ENCODE data around the gene BANP.
"Not testable (repeated sequence)": the region's sequence is repeated elsewhere in the genome, so short reads cannot be mapped to it uniquely, and the experiment has no call there.

The BANP gene

GRCh38 chr16:88089071-88089470 is 137.8 kb downstream of the BANP start:
- not testable (repeated sequence) for DNase-seq

GRCh38 chr16:88089632-88090376 is 138.6 kb downstream of the BANP start:
- DNase-seq: not testable (repeated sequence)

GRCh38 chr16:88090377-88091175 is 139.3 kb downstream of the BANP start:
- not testable (repeated sequence) for DNase-seq

- DNase-seq: not testable (repeated sequence)
These were observed 140.2 kb downstream of the BANP start for GRCh38 chr16:88091221-88091971.

GRCh38 chr16:88091972-88092302 is 140.7 kb downstream of the BANP start:
- not testable (repeated sequence) for DNase-seq

- DNase-seq: not testable (repeated sequence)
These were observed 141.7 kb downstream of the BANP start for GRCh38 chr16:88092791-88093555.

- not testable (repeated sequence) for DNase-seq
These were observed 142.5 kb downstream of the BANP start for GRCh38 chr16:88093556-88094252.

- not testable (repeated sequence) for DNase-seq
These were observed 143.0 kb downstream of the BANP start for GRCh38 chr16:88094253-88094575.

GRCh38 chr16:88094900-88095299 is 143.7 kb downstream of the BANP start:
- DNase-seq: not testable (repeated sequence)

GRCh38 chr16:88096659-88097058 is 145.4 kb downstream of the BANP start:
- DNase-seq: not testable (repeated sequence)

- DNase-seq: not testable (repeated sequence)
These were observed 147.7 kb downstream of the BANP start for GRCh38 chr16:88098731-88099562.

GRCh38 chr16:88099563-88099890 is 148.3 kb downstream of the BANP start:
- no peak for DNase-seq

- DNase-seq: not testable (repeated sequence)
These were observed 148.7 kb downstream of the BANP start for GRCh38 chr16:88099956-88100355.

GRCh38 chr16:88100801-88101622 is 149.8 kb downstream of the BANP start:
- DNase-seq: not testable (repeated sequence)

- not testable (repeated sequence) for DNase-seq
These were observed 150.4 kb downstream of the BANP start for GRCh38 chr16:88101623-88102105.

- DNase-seq: no peak
These were observed 151.4 kb downstream of the BANP start for GRCh38 chr16:88102597-88102996.

GRCh38 chr16:88103011-88103410 is 151.8 kb downstream of the BANP start:
- no peak for DNase-seq

GRCh38 chr16:88103581-88104188 is 152.5 kb downstream of the BANP start:
- DNase-seq: no peak

GRCh38 chr16:88104363-88104762 is 153.1 kb downstream of the BANP start:
- not testable (repeated sequence) for DNase-seq

Data from NCI-H1048 (cell line).